Measurements from ENCODE around the gene ATXN2.

ATXN2 gene

GRCh38 chr12:111434680-111435338 lies 164.3 kb downstream of the ATXN2 start:
- intact Hi-C loops (cut with DNase I; ENCODE audit: low total_unique reads) = no loop called here
- H3K27me3 ChIP-seq = no peaks in the 10 kb centered on the region
- H3K36me3 ChIP-seq = no peaks in the 10 kb centered on the region
- DNase-seq = peak in 1 of 2 donors; percentile 62
- no peaks in the 10 kb centered on the region for H3K9me3 ChIP-seq
- no peak for TF ChIP-seq CTCF (IDR thresholded peaks at IDR 0.05)
- peak overlapping the region in 1 of 2 donors; percentile 7 for H3K4me3 ChIP-seq
- peaks cover 4 to 78% (median 45%) of the 10 kb centered on the region in 4 donors for H3K4me1 ChIP-seq
- H3K27ac ChIP-seq = peak overlapping the region; percentile 42 to 56

GRCh38 chr12:111434049-111434448 lies 165.1 kb downstream of the ATXN2 start:
- Histone ChIP-seq H3K4me3 (no peak overlapping the region), H3K27me3 (no peaks in the 10 kb centered on the region), H3K9me3 (no peaks in the 10 kb centered on the region), H3K36me3 (no peaks in the 10 kb centered on the region), H3K27ac (peak overlapping the region; percentile 42 to 56), H3K4me1 (peaks cover 4 to 85% (median 46%) of the 10 kb centered on the region in 4 donors)
- intact Hi-C loops (cut with DNase I; ENCODE audit: low total_unique reads) = no loop called here
- TF ChIP-seq CTCF (IDR thresholded peaks at IDR 0.05) = no peak
- DNase-seq = peak in 1 of 2 donors; percentile 13

DNA sequence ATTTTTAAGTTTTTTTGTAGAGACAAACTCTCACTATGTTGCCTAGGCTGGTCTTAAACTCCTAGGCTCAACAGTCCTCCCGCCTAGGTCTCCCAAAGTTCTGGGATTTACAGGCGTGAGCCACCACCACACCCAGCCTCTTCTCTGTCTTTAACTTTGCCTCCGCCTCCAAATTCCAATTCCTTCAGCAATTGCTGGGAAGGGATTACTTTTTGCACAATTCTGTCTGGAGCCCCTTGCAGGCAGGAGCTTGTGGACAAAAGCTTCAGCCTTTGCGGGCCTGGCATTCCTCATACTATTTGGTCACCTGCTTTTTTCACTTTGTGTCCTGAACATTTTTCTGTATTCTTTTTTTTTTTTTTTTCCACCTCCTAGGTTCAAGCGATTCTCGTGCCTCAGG lies 167.3 kb downstream of the ATXN2 start:
- TF ChIP-seq CTCF (IDR thresholded peaks at IDR 0.05) = no peak
- peak in 1 of 2 donors; percentile 13 for DNase-seq
- no peaks in the 10 kb centered on the region for H3K9me3 ChIP-seq
- H3K27ac ChIP-seq = peak overlapping the region; percentile 30 to 45
- intact Hi-C loops (cut with DNase I; ENCODE audit: low total_unique reads) = no loop called here
- H3K36me3 ChIP-seq = no peaks in the 10 kb centered on the region
- H3K4me3 ChIP-seq = no peak overlapping the region
- no peaks in the 10 kb centered on the region for H3K27me3 ChIP-seq
- H3K4me1 ChIP-seq = peaks cover 4 to 78% (median 40%) of the 10 kb centered on the region in 4 donors

DNA sequence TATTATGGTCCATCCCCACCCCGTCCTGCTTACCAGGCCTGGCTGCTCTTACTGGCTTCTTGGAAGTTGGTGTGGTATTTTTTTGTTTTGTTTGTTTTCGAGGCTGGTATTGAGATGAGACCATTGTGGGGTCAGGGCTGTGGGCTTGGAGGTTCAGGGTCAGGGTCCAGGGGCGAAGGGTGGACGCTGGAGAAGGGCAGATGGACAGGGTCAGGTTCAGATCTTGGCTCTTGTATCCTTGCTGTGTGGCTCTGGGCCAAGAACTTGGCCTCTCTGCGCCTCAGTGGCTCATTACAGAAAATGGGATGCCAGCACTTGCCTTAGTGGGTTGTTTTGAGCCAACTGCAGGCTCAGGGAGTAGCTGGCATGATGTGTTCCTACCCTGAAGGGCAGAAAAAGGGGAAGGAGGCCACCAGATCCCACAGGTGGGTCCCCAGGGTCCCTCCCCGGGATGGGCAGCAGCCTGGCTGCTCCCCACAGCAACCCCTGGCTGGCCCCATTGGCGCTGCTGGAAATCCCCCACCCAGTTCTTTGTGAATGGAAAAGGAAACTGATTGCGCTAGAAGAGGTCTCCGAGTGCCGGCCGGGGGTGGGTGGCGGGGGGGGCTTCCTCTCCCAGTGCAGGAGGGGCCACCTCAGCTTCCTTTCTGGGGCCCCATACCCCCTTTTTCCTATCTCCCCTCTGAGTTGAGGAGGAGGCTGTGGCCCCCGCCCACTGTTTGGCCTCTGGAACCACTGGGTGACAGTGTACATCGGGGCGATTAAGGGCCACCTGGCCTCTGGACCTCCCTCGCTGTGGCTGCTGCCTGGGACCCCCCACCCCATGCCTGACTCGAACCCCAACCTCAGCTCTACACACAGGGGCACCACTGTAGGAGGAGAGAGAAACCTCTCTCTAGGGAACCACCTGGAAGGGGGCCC lies 168.4 kb downstream of the ATXN2 start:
- no peak overlapping the region for H3K4me3 ChIP-seq
- DNase-seq = peak in 1 of 2 donors; percentile 23
- peaks cover 4 to 77% (median 36%) of the 10 kb centered on the region in 4 donors for H3K4me1 ChIP-seq

More for the DNA sequence above, 168.4 kb downstream of the ATXN2 start:
- H3K27me3 ChIP-seq = no peaks in the 10 kb centered on the region
- no peaks in the 10 kb centered on the region for H3K36me3 ChIP-seq
- H3K27ac ChIP-seq = peak overlapping the region; percentile 27 to 30
- no peak for TF ChIP-seq CTCF (IDR thresholded peaks at IDR 0.05)
- intact Hi-C loops (cut with DNase I; ENCODE audit: low total_unique reads) = no loop called here
- no peaks in the 10 kb centered on the region for H3K9me3 ChIP-seq
